GM21717 (cell line): ENCODE measurements around the gene MYBPC2.

Experiments used
- ATAC-seq: cut with Tn5 transposase; IDR thresholded peaks from one replicate; pipeline ENCODE4 v1.9.1; 2021; ENCODE audit warnings: mild to moderate bottlenecking, moderate library complexity; ENCODE audit not compliant: unreplicated experiment

MYBPC2 gene

DNA sequence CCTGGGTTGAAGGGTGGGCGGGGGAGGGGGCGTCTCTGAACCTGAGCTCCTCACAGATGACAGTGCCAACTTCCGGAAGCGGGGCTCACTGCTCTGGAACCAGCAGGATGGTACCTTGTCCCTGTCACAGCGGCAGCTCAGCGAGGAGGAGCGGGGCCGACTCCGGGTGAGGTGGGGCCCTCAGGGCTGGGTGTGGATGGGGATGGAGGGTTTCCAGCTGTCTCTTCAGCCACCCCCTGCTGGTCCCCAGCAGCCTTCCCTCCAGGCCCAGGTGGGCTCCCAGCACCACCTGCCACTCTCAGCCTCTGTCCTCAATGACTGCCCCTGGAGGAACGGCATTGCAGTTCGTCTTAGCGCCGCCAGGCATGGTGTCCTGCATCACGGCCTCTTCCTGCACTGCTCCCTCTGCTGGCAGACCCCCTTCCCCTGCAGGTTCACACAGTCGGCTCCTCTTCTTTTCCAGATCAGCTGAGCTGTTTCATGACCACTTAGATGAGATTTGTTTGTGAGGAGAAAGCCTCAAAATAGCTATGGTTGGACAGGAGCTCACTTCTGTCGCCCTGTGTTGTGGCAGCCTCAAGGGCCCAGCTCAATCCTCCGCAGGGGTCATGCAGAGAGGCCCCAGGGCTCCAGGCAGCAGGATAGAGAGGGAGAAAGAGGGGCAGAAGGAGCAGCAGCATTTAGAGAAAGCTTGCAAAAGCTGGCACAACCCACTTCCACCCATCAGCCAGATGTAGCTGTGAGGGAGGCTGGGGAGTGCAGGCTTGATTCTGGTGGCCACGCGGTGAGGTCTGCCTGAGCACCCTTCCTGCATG lies 46.4 kb downstream of the MYBPC2 start:
- ATAC-seq: no peak

DNA sequence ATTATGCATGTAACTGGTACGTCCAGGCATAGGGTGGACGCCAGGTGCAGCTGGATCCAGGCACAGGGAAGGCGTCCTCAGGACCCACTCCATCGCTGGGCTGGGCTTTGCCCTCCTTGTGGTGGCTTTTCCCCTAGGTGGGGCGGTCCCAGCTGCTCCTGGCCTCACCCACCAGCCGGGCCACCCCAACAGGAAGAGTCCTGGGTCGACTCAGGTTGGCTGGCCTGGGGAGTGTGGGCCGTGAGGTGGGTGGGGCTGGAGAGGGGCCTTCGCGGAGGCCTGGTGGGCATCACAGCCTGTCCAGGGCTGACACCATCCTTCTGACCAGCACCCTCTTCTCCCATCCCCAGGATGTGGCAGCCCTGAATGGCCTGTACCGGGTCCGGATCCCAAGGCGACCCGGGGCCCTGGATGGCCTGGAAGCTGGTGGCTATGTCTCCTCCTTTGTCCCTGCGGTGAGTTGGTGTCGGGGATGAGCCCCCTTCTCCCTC lies 47.1 kb downstream of the MYBPC2 start:
- no peak for ATAC-seq

DNA sequence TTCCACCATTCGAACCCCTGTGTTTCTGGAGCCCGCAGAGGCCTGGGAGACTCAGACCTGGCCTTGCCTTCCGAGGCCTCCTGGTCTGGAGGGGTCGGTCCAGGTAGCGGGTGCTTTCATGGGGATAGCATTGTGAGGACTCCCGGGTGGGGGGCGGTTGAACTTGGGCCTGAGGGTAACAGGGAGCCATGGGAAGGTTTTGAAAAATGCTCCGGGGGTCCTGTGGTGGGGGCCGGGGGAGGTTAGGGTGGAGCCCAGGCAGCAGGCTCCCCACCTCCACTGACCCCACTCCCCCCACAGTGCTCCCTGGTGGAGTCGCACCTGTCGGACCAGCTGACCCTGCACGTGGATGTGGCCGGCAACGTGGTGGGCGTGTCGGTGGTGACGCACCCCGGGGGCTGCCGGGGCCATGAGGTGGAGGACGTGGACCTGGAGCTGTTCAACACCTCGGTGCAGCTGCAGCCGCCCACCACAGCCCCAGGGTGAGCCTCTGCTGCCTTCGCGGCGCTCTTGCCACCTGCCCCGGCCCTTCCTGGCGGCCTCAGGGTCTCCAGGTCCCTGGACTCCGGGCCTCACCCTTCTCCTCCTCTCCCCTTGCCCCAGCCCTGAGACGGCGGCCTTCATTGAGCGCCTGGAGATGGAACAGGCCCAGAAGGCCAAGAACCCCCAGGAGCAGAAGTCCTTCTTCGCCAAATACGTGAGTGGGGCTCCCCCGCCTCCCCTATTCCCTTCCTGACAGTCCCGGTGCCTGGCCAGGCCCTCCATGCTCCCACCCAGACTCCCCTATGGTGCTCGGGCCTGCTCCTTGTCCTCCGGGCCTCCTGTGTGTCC lies 47.8 kb downstream of the MYBPC2 start:
- no peak for ATAC-seq

DNA sequence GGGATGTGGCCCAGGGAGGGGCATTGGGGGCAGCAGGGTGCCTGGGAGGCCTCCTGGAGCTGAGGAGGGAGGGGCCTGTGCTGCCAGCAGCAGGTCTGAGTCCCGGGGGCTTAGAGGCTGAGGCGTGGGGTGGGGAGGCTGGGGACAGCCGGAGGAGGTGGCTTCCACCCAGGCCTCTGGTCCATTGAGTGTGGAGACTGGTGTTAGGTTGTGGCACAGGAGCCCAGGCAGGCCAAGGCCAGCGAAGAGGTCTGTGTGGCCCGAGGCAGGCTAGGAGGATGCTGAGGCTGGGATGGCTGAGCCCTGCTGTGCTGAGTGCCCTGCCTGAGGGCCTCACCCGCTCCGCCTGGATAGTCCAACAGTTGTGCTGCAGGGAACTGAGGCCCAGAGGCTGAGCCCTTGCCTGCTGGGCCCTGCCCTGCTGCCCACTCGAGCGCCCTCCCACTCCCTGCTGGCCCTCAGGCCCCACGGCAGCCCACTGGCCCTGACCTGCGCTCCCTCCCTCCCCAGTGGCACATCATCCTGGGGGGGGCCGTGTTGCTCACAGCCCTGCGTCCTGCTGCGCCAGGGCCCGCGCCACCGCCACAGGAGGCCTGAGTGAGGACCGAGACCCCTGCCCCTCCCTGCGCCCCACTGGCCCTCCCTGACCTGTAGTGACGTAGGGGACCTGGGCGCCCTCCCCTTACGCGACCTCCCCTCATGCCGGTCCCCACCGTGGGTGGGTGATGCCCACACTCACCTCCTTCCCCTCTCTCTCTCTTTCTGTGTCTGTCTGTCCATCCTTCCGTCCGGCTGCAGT lies 48.9 kb downstream of the MYBPC2 start:
- ATAC-seq: no peak

DNA sequence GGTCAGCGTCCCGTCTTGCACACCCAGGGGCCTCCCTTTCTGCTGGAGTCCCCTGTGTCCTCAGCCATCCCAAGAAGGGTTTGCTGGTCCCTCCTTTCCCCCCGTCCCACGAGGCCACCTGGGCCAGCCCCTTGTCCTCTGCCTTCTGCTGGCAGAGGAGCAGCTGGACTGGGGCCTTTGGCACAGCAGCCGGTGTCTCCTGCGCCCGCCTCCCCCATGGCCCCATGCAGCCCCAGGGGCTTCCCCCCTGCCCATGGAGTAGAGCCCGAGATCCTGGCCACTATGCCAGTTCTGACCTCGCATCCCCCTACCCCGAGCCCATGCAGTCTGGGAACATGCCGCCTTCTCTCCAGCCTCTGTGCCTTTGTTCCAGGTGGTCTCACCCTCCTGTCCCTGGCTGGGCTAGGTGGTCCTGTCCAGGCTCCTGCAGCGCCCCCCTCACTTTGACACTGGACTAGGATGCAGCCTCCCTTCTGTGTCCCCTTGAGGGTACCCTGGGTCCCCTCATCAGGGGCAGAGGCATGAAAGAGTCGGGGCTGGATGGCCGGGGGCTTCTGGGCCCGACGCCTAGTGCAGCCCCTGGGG lies 49.7 kb downstream of the MYBPC2 start:
- ATAC-seq: no peak

DNA sequence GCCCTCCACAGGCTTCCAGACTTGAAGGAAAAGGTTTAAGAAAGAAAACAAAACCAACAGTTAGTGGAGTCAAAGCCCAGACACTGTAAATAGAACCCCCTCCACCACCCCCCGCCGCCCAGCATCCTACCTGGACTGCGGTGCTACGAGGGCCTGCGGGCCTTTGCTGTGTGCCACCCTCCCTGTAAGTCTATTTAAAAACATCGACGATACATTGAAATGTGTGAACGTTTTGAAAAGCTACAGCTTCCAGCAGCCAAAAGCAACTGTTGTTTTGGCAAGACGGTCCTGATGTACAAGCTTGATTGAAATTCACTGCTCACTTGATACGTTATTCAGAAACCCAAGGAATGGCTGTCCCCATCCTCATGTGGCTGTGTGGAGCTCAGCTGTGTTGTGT lies 50.2 kb downstream of the MYBPC2 start:
- no peak for ATAC-seq

DNA sequence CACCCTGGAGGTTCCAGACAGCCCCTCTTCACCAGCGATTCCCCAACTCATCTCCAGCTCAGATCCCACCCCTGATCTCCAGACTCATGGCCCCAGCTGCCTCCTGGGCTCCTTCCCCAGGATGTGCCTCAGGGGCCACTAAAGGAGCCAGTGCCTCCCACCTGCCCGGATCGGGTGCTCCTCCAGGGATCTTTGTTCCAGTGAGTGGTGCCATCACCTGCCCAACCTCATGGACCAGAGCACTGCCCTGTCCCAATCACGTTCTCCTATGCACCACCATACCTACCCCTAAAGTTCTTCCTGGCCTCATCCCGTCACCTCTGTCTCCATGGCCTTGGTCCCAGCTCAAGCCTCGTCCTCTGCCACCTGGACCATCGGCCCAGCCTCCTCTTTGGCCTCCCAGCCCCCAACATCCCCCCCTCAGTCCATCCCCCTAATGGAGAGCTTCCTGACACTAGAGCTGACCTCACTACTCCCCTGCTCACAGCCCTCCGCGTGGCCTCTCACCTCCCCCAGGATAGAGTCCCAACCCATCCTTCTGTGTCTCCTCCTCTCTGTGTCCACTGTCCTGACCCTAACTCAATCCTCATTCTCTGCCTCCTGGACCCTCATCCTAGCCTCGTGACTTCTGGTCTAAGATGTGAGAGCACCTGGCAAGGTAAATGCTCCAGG lies 52.7 kb downstream of the MYBPC2 start:
- no peak for ATAC-seq

DNA sequence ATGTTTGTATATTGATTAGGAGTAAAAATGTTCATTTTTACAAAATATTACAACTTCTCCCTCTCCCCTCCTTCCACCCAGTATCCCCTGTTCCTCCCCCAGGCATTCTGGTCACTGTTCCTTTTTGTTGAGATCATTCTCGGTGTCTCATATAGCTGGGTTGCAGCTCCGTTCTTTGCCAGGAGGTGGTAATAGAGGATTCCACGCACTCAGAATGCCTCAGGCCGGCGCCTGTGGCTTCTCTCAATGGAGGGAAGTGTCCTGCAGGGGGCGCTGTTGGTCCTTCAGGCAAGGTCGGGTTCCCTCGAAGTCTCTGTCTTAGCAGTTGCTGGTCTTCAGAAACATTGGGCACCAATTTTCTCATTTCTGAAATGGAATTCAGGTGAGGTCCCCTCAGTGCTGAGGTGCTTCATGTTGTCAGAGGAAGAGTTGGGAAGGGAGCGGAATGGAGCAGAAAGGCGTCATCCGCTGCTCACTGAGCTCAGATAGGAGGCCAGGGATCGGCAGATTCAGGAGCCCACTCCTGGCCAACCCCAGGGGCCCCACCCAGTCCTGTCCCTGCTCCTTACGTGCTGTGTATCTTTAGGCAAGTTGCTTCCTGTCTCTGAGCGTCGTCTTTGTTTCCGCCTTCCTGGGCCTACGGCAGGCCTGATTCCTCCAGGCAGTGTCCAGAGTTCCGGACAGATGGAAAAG lies 54.3 kb downstream of the MYBPC2 start:
- ATAC-seq: no peak

DNA sequence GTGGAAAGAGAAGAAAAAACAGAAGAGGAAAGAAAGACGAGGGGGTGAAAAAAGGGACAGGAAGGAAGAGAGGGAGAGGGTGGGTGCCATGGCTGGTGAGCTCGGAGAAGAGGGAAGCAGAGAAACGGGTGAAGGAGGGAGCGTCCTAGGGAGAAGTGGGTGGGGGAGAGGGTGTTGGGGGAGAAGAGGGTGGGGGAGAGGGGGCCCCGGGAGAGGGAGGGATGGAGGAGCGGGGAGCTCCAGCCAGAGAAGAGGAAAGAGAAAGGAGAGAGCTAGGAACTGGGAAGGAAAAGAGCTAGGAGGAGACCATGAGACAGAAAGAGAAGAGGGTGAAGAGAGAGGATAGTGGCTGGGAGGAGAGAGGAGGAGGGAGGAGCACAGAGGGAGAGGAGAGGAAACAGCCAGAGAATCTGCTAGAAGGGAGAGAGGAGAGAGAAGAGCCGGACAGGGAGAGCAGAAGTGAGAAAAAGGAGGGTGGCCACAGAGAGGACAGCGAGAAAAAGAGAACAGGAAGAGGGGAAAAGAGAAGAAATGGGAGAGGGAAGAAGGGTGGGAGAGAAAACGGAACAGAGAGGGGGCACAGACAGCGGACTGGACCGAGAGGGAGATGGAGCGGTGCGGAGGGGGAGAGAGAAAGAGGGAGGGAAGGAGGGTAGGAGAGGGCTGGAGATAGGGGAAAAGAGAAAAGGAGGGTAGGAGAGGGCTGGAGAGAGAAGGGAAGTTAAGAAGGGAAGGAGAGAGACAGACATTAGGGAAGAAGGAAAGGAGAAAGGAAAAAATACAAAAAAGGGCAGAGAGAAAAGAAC lies 55.9 kb downstream of the MYBPC2 start:
- no peak for ATAC-seq

DNA sequence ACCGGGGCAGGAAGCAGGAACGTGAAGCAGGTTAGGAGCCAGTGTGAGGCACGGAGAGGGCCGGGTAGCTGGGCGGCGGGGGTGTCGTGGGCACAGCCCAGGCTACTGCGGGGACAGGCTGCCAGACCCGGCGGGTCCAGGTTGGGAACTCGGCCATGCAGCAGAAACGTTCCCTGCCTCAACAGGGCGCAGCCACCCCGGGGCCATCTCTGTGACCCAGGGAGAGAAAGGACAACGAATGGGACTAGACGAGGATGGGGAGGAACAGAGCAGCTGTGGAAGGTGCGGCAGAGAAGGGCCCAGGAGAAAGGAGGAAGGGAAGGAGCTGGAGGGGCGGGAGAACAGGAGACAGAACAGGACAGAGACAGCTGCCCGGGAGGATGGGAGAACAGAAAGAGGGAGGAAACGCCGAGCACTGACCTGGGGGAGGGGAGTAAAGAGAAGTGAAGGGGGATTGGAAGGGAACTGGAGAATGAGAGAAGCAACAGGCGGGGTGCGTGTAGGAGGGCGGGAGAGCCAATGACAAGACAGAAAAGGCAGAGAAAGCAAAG lies 56.8 kb downstream of the MYBPC2 start:
- ATAC-seq: no peak

DNA sequence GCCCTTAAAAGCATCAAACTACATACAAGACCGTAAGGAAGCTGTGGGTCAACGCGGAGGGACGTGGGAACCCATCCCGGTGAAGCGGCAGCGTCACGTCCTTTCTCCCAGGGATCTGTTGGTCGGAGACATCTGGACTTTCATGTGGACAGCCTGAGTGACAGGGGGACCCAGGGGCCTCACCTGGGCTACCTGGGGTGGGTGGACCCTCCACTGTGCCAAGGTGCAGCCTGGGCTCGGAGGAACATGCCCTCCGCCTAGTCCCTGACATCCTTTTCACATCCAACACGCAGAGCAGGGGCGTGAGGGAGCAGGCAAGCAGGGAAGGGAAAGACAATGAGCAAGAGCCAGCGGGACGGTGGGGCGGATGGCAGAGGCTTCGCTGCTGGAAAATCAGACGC lies 57.7 kb downstream of the MYBPC2 start:
- no peak for ATAC-seq

DNA sequence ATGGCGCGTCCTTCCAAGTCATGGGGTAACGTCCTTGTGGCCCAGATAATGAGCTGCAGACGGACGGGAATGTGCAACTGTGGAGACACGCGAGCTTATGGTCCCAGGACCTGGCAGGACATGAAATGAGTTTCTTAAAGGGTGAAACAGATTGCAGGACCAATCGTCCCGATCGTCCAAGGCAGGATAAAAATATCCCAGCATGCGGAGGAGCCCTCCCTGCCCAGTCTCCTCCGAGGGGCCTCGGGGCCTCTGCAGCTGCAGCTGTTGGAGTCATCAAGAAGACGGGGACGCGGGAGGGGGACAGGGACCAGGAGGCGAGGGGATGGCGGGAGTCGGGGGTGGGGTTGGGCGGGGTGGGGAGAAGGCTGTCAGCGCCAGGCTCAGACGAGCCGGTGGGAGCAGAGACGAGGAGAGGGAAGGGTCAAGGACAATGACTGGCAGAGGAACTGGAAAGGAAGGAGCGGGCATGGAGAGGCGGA lies 58.3 kb downstream of the MYBPC2 start:
- no peak for ATAC-seq

DNA sequence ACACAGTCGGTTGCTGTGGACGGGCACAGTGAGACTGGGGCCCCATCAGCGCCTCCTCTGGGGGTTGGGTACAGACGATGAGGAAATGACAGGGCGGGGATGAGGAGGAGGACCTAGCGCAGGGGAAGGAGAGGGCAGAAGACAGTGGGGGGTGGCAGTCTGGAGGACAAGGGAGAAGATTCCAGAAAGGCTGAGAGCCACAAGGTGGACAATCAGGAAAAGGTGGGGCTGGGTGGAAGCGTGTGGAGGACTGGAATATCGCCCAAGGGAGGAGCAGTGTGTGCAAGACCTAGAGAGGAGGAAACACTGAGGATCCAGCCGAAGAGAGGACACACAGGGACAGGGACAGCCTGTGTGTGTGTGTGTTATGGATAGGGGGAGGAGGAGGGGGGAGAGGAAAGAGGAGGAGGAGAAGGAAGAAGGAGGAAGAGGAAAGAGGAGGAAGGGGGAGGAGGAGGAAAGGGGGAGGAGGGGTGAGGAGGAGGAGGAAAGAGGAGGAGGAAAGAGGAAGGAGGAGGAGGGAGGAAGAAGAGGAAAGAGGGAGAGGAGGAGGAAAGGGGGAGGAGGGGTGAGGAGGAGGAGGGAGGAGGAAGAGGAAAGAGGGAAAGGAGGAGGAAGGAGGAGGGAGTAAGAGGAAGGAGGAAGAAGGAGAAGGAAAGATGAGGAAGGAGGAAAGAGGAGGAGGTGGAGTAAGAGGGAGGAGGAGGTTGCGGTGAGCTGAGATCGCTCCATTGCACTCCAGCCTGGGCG lies 59.8 kb downstream of the MYBPC2 start:
- ATAC-seq: no peak

DNA sequence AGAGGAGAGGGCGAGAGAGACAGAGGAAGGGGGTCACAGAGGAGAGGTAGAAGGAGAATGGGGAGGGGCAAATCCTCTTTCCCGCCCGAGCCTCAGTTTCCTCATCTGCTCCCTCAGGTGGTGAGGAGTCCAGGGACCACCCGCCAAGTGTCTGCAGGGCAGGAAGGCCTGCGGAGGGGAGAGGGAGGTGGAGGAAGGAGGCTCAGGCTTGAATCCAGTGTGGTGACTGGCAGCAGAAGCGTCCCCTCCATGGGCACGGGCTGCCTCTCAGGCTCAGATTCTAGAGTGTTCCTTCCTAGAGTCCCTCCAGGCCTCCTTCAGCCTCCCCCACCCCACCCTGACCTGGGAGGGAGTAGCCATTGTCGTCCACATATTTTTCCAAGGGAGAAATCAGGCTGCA lies 60.5 kb downstream of the MYBPC2 start:
- ATAC-seq: no peak

DNA sequence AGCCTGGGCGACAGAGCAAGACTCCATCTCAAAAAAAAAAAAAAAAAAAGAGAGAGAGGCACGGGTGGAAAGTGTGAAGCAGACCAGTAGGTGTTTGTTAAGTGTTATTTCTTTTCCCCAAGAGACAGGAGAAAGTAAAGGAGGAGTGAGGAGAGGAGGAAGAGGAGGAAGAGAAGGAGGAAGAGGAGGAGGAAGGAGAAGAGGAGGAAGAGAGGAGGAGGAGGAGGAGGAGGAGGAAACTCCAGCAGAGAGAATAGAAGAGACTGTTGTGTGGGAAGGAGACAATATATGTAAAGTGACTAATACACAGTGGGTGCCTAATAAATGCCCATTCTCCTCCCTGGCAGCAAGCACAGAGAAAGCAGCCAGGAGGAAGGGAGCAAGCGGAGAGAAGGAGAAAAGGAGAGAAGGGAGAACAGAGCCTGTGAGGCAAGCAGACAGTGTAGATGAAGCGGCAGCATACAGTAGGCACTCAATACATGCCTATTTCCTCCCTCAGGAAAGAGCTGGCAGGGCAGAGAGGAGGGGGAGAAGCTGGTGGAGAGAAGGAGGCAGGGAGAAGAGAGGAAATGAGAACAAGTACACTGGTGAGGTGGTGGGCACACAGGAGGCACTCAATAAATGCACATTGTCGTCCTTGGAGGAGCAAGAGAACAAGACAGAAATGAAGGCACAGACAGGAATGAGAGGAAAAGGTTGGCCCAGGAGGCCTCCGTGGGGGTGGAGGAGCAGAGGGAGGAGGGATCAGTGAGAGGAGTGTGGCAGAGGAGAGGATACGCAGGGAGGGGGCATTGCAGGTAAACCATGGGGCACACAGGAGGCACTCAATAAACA lies 61.7 kb downstream of the MYBPC2 start:
- no peak for ATAC-seq

DNA sequence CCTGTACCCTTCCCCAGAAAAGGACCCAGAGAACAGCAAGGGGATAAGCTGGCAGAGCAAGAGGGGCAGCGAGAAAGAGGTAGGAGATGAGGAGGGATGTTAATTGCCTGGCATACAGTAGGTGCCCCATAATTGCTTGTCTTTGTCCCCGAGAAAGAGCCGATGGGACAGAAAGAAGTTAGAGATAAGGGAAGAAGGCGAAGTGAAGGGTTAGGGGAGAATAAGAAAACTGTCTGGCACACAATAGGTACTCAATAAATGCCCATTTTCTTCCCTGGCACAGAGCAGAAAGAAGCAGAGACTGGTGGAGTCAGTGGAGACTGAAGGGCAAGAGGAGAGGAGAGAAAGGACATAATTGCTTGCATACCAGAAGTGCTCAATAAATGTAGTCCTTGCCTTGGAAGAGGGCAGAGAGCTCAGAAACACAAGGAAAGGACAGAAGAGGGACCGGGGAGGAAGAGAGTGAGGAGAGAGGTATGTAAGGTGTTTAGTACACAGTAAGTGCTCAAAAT lies 62.4 kb downstream of the MYBPC2 start:
- no peak for ATAC-seq
